Astrocyte of the spinal cord (primary cell): Measurements from ENCODE around the gene HCN2.
"Not testable (repeated sequence)": the region's sequence is repeated elsewhere in the genome, so short reads cannot be mapped to it uniquely, and the experiment has no call there.

Source experiments
- DNase-seq: peaks from one replicate; pipeline ENCODE4 v3.0.0; 2011; ENCODE audit warnings: low read depth, low spot score
- H3K4me3 ChIP-seq: 2 replicates; pipeline ENCODE4 v1.5.1; 2011; ENCODE audit warnings: low read depth, mild to moderate bottlenecking, low read length, moderate library complexity
- CTCF ChIP-seq: IDR thresholded peaks from 2 replicates; pipeline ENCODE4 v1.5.1; 2012; ENCODE audit warnings: low read depth, mild to moderate bottlenecking, low read length, inconsistent platforms
- in situ Hi-C: cut with HindIII; loops from 2 replicates; pipeline ENCODE4 v1.10.0; 2017; ENCODE audit warnings: low sequenced_read_pairs

HCN2 gene

GRCh38 chr19:618247-618619, 28.6 kb downstream of the HCN2 start:
- H3K4me3 ChIP-seq: no peak overlapping the region
- no peak for TF ChIP-seq CTCF
- in situ Hi-C loops: no loop called here
- no peak for DNase-seq

DNA sequence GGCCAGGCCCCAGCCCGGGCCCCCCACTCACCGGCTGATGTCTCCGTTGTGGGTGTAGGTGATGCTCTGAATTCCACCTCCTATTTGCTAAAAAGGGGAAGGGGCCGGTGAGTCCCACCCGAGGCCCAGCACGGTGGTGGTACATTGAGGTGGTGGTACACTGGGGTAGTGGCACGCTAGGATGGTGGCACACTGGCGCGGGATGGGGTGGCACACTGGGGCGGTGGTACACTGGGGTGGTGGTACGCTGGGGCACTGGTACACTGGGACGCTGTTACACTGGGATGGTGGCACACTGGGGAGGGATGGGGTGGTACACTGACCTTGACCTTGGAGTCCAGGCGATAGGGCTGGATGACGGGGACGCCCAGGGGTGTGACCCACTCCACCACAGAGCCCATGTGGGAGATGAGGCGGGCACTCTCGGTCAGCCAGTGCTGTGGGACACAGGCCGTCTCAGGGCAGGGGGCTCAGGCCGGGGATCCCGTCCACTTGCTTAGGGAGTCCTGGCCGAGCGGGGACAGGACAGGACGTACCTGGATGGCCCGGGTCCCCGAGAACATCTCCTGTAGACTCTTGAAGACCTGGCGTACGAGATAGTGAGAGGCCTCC, 29.1 kb downstream of the HCN2 start:
- TF ChIP-seq CTCF: no peak
- no peak for DNase-seq
- in situ Hi-C loops: no loop called here
- no peak overlapping the region for H3K4me3 ChIP-seq

- no peak for TF ChIP-seq CTCF
- in situ Hi-C loops: no loop called here
- H3K4me3 ChIP-seq: no peak overlapping the region
- DNase-seq: no peak
Observed at GRCh38 chr19:619286-620002, 29.8 kb downstream of the HCN2 start.

DNA sequence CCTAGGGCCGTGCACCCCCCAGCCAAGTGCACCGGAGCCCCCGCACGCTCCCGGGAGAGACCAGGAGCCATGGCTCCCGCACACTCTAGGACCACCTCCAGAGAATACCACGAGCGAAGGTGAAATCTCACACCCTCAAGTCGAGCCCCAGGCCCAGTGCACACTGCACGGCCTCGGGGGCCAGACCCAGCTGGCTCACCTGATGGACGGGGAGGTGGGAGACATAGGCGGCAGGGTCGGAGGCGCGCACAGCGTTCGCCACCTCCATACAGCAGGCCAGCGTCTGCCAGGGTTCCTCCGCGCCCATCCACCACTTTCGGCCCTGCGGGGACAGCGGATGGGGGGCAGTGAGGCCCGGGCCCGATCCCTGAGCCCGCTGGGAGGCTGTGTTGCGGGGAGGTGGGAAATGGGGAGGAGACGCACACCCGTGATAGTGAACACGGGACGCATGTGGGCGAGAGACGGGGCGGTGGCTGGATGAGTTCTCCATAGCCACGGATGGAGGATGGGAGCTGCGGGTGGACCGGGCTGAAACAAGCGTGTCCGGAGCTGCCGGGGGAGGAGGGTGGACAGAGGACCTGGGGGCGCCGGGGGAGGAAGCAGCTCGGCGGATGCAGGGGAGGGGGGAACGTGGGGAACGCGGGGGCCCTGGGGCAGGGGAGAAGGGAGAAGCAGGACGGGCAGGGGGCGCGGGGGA, 30.6 kb downstream of the HCN2 start:
- DNase-seq: no peak
- H3K4me3 ChIP-seq: no peak overlapping the region
- in situ Hi-C loops: no loop called here
- no peak for TF ChIP-seq CTCF

DNA sequence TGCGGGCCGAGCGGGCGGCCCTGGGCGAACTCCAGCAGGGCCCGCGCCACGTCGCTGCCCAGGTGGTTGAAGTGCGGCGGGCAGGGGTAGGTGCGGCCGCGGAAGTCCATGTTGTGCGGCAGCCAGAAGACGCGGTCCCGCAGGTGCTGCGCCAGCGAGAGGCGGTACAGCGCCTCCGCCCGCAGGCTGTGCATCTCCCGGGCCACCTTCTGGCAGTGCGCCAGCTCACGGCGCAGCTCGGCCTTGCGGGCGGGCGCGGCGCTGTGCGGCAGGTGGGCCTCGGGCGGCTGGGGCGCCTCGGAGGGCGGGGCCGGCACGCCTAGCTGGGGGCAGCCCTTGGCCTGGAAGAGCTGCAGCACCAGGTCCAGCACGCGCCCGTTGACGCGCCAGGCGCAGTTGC, 31.5 kb downstream of the HCN2 start:
- H3K4me3 ChIP-seq, DNase-seq, in situ Hi-C loops: not testable (repeated sequence)

GRCh38 chr19:621819-622218, 32.1 kb downstream of the HCN2 start:
- TF ChIP-seq CTCF: no peak
- H3K4me3 ChIP-seq: no peak overlapping the region
- in situ Hi-C loops: no loop called here
- no peak for DNase-seq

DNA sequence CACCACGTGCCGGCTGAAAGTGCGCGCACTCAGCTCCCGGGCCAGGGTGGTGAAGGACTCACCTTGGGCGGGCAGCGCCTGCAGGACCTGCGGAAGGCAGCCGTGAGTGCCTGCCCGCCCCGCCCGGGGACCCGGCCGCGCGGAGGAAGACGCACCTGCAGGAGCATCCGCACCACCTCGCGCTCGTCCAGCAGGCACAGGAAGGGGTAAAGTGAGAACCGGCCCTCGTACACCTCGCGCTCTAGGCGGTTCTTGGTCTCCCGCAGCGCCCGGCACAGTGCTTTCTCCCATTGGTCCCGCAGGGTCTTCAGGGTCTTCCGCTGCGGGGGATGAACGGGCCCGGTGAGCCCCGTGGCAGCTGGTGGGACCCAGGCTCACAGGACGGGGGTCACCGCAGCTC, 33.0 kb downstream of the HCN2 start:
- DNase-seq: no peak
- TF ChIP-seq CTCF: no peak
- H3K4me3 ChIP-seq: no peak overlapping the region
- in situ Hi-C loops: no loop called here
